ENCODE results near the gene OR10H4. TPM values are rescaled to one million over a fixed set of nuclear protein-coding genes. Genes with fewer than 3 reads are reported as not detected.

The OR10H4 gene
- total and polyA plus RNA-seq, 2 experiments from 2014 or later = not detected

- Histone ChIP-seq H3K27ac (ENCODE audit: low read depth) (no peak overlapping the region), H3K79me2 (replicated peaks; ENCODE audit: insufficient read depth) (no peaks in the 10 kb centered on the region), H3K4me3 (no peak overlapping the region), H3K4me2 (no peak overlapping the region), H3K36me3 (ENCODE audit: insufficient read depth) (peaks cover 11% of the 10 kb centered on the region; the same call in 1 of the 2 replicates), H4K20me1 (replicated peaks; ENCODE audit: insufficient read depth) (no peaks in the 10 kb centered on the region), H3F3A (replicated peaks; ENCODE audit: low read depth) (no peaks in the 10 kb centered on the region), H3K4me1 (ENCODE audit: insufficient read depth) (no peaks in the 10 kb centered on the region), H2AFZ (no peak overlapping the region), H3K9me2 (ENCODE audit: insufficient read depth) (no peaks in the 10 kb centered on the region), H3K27me3 (ENCODE audit: insufficient read depth) (no peaks in the 10 kb centered on the region)
- H3K36me3 Mint-ChIP-seq (ENCODE audit: low read depth) = peaks cover 24% of the 10 kb centered on the region
- no peaks in the 10 kb centered on the region for H3K4me1 Mint-ChIP-seq
- TF ChIP-seq JUNB (IDR thresholded peaks at IDR 0.05; ENCODE audit: unreplicated experiment) (no peak), ZNF114 (CRISPR knock-in tag; IDR thresholded peaks at IDR 0.05) (no peak), REST (IDR thresholded peaks at IDR 0.05; ENCODE audit: unreplicated experiment) (no peak), POLR2AphosphoS5 (IDR thresholded peaks at IDR 0.05; ENCODE audit: low read depth) (no peak), CTCF (conservative IDR thresholded peaks at IDR 0.05; ENCODE audit: low read depth in 2 of 2) (no peak), CREB1 (CRISPR knock-in tag; IDR thresholded peaks at IDR 0.05; ENCODE audit: low read depth) (no peak), EZH2 (IDR thresholded peaks at IDR 0.05; ENCODE audit: low read depth, unreplicated experiment) (no peak), ZNF331 (CRISPR knock-in tag; IDR thresholded peaks at IDR 0.05; ENCODE audit: low read depth) (no peak), STAT1 (IDR thresholded peaks at IDR 0.05; ENCODE audit: unreplicated experiment) (no peak)
- H3K27ac Mint-ChIP-seq = no peak overlapping the region
- no peaks in the 10 kb centered on the region for H3K27me3 Mint-ChIP-seq (ENCODE audit: insufficient read depth, low read depth, poor library complexity)
- H3K9me3 Mint-ChIP-seq = peaks cover 91% of the 10 kb centered on the region
- DNase-seq (ENCODE audit: low spot score) = no peak
- no peak for ATAC-seq
- no peak overlapping the region for H3K4me3 Mint-ChIP-seq
Observed at GRCh38 chr19:15945301-15945700, 3.5 kb upstream of the OR10H4 start.

GRCh38 chr19:15954820-15955219 is 6.0 kb downstream of the OR10H4 start:
- H3K4me1 Mint-ChIP-seq = no peaks in the 10 kb centered on the region
- no peak for DNase-seq (ENCODE audit: low spot score)
- H3K79me2 ChIP-seq (replicated peaks; ENCODE audit: insufficient read depth) = no peaks in the 10 kb centered on the region
- H3K27ac Mint-ChIP-seq = no peak overlapping the region
- H3F3A ChIP-seq (replicated peaks; ENCODE audit: low read depth) = no peaks in the 10 kb centered on the region
- no peaks in the 10 kb centered on the region for H3K27me3 Mint-ChIP-seq (ENCODE audit: insufficient read depth, low read depth, poor library complexity)
- H3K27me3 ChIP-seq (ENCODE audit: insufficient read depth) = no peaks in the 10 kb centered on the region
- peaks cover 25% of the 10 kb centered on the region for H3K36me3 Mint-ChIP-seq (ENCODE audit: low read depth)
- H3K27ac ChIP-seq (ENCODE audit: low read depth) = no peak overlapping the region
- no peak overlapping the region for H3K4me2 ChIP-seq
- H3K9me2 ChIP-seq (ENCODE audit: insufficient read depth) = no peaks in the 10 kb centered on the region
- no peak overlapping the region for H3K4me3 ChIP-seq
- TF ChIP-seq CTCF (conservative IDR thresholded peaks at IDR 0.05; ENCODE audit: low read depth in 2 of 2) (no peak), CREB1 (CRISPR knock-in tag; IDR thresholded peaks at IDR 0.05; ENCODE audit: low read depth) (no peak), ZNF114 (CRISPR knock-in tag; IDR thresholded peaks at IDR 0.05) (no peak), EZH2 (IDR thresholded peaks at IDR 0.05; ENCODE audit: low read depth, unreplicated experiment) (no peak), POLR2AphosphoS5 (IDR thresholded peaks at IDR 0.05; ENCODE audit: low read depth) (no peak), REST (IDR thresholded peaks at IDR 0.05; ENCODE audit: unreplicated experiment) (no peak)
- ATAC-seq = no peak
- peaks cover 99% of the 10 kb centered on the region for H3K9me3 Mint-ChIP-seq
- no peaks in the 10 kb centered on the region for H3K4me1 ChIP-seq (ENCODE audit: insufficient read depth)
- H4K20me1 ChIP-seq (replicated peaks; ENCODE audit: insufficient read depth) = no peaks in the 10 kb centered on the region
- H3K36me3 ChIP-seq (ENCODE audit: insufficient read depth) = no peaks in the 10 kb centered on the region; the same call in 1 of the 2 replicates
- H3K4me3 Mint-ChIP-seq = no peak overlapping the region
- no peak overlapping the region for H2AFZ ChIP-seq
